ENCODE measurements around the gene RAB42. TPM values are rescaled to one million over a fixed set of nuclear protein-coding genes. Genes with fewer than 3 reads are reported as not detected.

The RAB42 gene
- total RNA-seq, 1 experiment from 2014 or later, result 12.6 TPM

DNA sequence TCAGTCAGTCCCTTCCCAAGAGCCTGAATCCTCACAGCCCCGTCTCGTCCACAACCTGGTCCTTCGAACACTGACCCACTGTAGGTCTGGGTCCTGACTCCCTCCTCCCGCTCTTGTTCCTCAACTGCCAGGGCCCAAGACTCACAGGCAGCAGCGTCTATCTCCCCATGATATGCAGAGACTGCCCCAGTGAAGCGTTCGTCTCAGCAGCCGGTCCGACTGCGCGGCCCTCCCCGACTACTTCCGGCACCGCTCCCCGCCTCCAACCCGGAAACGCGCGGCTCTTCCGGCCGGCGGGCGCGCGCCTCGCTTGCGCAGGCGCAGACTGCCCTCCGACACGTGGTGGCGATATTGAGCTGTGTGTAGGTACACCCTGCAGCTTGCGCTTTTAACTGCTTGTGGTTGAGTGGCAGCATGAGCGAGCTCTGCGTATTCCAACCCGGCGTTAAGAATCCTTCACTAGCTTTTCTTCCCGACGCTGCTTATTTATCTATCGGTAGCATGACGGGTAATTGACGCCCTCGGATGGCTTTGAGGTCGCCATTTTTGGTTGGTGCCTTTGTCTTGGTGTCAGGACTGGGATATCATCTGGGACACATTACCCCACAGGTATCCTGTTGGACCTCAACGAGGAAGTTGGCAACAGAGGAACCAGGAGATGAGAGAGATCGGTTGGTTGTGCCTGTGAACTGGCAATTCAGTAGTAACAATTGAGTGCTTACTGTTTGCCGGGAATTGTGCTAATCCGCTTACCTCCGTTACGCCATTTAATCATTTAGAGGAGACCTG, 51.0 kb downstream of the RAB42 start, which contains the start of gene TAF12 (continued):
- TF ChIP-seq, protein P1, sequence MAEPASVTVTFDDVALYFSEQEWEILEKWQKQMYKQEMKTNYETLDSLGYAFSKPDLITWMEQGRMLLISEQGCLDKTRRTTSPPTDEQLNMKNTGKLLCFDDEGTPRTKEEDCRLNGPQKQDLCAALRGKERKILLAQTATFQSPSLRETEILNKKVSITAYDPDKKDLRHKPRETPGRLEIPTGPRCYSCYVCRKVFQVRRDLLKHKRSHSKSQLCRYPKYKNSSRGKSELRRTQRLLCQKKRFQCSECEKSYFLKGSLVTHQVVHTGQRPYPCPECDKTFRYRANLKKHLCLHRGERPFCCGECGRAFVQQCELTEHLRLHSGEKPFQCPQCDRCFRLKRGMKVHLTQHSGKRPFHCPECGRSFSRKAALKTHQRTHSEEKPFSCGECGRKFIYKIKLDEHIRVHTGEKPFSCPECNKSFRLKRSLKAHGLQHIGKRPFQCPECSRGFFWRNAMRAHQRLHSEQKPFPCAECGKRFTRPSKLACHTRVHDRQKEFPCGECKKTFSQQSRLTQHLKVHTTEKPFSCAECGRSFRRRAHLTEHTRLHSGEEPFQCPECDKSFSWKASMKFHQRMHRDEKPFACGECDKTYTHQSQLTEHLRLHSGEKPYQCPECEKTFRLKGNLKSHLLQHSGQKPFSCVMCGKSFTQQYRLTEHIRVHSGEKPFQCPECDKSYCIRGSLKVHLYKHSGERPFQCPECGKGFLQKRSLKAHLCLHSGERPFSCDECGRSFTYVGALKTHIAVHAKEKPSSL (CRISPR knock-in tag; conservative IDR thresholded peaks at IDR 0.05), result no peak
- TF ChIP-seq NFATC4 (CRISPR knock-in tag; IDR thresholded peaks at IDR 0.05), result no peak
- TF ChIP-seq, protein P2, sequence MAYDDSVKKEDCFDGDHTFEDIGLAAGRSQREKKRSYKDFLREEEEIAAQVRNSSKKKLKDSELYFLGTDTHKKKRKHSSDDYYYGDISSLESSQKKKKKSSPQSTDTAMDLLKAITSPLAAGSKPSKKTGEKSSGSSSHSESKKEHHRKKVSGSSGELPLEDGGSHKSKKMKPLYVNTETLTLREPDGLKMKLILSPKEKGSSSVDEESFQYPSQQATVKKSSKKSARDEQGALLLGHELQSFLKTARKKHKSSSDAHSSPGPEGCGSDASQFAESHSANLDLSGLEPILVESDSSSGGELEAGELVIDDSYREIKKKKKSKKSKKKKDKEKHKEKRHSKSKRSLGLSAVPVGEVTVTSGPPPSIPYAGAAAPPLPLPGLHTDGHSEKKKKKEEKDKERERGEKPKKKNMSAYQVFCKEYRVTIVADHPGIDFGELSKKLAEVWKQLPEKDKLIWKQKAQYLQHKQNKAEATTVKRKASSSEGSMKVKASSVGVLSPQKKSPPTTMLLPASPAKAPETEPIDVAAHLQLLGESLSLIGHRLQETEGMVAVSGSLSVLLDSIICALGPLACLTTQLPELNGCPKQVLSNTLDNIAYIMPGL (CRISPR knock-in tag; IDR thresholded peaks at IDR 0.05), result peak; percentile 61; the same call in 1 of the 2 replicates
- TF ChIP-seq, protein P3, sequence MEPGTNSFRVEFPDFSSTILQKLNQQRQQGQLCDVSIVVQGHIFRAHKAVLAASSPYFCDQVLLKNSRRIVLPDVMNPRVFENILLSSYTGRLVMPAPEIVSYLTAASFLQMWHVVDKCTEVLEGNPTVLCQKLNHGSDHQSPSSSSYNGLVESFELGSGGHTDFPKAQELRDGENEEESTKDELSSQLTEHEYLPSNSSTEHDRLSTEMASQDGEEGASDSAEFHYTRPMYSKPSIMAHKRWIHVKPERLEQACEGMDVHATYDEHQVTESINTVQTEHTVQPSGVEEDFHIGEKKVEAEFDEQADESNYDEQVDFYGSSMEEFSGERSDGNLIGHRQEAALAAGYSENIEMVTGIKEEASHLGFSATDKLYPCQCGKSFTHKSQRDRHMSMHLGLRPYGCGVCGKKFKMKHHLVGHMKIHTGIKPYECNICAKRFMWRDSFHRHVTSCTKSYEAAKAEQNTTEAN (CRISPR knock-in tag; IDR thresholded peaks at IDR 0.05), result peak; percentile 83; the same call in 1 of the 2 replicates
- TF ChIP-seq, protein P4, sequence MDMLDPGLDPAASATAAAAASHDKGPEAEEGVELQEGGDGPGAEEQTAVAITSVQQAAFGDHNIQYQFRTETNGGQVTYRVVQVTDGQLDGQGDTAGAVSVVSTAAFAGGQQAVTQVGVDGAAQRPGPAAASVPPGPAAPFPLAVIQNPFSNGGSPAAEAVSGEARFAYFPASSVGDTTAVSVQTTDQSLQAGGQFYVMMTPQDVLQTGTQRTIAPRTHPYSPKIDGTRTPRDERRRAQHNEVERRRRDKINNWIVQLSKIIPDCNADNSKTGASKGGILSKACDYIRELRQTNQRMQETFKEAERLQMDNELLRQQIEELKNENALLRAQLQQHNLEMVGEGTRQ (CRISPR knock-in tag; IDR thresholded peaks at IDR 0.05), result no peak; the same call in 1 of the 2 replicates
- no peak for TF ChIP-seq ZNF423 (CRISPR knock-in tag; IDR thresholded peaks at IDR 0.05)
- peak; percentile 76; the same call in 1 of the 2 replicates for TF ChIP-seq JUN (CRISPR knock-in tag; IDR thresholded peaks at IDR 0.05)
- TF ChIP-seq OVOL2 (CRISPR knock-in tag; IDR thresholded peaks at IDR 0.05; ENCODE audit: borderline replicate concordance), result no peak
- peak; percentile 89 for TF ChIP-seq SP1 (CRISPR knock-in tag; conservative IDR thresholded peaks at IDR 0.05)
- TF ChIP-seq, protein P5, sequence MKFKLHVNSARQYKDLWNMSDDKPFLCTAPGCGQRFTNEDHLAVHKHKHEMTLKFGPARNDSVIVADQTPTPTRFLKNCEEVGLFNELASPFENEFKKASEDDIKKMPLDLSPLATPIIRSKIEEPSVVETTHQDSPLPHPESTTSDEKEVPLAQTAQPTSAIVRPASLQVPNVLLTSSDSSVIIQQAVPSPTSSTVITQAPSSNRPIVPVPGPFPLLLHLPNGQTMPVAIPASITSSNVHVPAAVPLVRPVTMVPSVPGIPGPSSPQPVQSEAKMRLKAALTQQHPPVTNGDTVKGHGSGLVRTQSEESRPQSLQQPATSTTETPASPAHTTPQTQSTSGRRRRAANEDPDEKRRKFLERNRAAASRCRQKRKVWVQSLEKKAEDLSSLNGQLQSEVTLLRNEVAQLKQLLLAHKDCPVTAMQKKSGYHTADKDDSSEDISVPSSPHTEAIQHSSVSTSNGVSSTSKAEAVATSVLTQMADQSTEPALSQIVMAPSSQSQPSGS (CRISPR knock-in tag; IDR thresholded peaks at IDR 0.05; ENCODE audit: borderline replicate concordance, low read depth), result no peak
- TF ChIP-seq ZNF396 (CRISPR knock-in tag; IDR thresholded peaks at IDR 0.05; ENCODE audit: borderline replicate concordance), result no peak
- TF ChIP-seq, protein P6, sequence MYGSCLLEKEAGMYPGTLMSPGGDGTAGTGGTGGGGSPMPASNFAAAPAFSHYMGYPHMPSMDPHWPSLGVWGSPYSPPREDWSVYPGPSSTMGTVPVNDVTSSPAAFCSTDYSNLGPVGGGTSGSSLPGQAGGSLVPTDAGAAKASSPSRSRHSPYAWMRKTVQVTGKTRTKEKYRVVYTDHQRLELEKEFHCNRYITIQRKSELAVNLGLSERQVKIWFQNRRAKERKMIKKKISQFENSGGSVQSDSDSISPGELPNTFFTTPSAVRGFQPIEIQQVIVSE (CRISPR knock-in tag; IDR thresholded peaks at IDR 0.05; ENCODE audit: borderline replicate concordance), result no peak
- no peak for TF ChIP-seq ZNF219 (CRISPR knock-in tag; IDR thresholded peaks at IDR 0.05; ENCODE audit: borderline replicate concordance)
- TF ChIP-seq ZNF671 (CRISPR knock-in tag; IDR thresholded peaks at IDR 0.05), result no peak
- no peak for TF ChIP-seq PRRX2 (CRISPR knock-in tag; IDR thresholded peaks at IDR 0.05)
- 0 out of 2 replicates have a peak, but pooled peaks have one; percentile 22 for TF ChIP-seq NFYB (CRISPR knock-in tag; conservative IDR thresholded peaks at IDR 0.05; ENCODE audit: low read depth)
- TF ChIP-seq, protein P7, sequence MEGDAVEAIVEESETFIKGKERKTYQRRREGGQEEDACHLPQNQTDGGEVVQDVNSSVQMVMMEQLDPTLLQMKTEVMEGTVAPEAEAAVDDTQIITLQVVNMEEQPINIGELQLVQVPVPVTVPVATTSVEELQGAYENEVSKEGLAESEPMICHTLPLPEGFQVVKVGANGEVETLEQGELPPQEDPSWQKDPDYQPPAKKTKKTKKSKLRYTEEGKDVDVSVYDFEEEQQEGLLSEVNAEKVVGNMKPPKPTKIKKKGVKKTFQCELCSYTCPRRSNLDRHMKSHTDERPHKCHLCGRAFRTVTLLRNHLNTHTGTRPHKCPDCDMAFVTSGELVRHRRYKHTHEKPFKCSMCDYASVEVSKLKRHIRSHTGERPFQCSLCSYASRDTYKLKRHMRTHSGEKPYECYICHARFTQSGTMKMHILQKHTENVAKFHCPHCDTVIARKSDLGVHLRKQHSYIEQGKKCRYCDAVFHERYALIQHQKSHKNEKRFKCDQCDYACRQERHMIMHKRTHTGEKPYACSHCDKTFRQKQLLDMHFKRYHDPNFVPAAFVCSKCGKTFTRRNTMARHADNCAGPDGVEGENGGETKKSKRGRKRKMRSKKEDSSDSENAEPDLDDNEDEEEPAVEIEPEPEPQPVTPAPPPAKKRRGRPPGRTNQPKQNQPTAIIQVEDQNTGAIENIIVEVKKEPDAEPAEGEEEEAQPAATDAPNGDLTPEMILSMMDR (IDR thresholded peaks at IDR 0.05), result peak; percentile 31; the same call in 1 of the 2 replicates
- no peak for TF ChIP-seq RORB (CRISPR knock-in tag; IDR thresholded peaks at IDR 0.05)
- TF ChIP-seq, protein P8, sequence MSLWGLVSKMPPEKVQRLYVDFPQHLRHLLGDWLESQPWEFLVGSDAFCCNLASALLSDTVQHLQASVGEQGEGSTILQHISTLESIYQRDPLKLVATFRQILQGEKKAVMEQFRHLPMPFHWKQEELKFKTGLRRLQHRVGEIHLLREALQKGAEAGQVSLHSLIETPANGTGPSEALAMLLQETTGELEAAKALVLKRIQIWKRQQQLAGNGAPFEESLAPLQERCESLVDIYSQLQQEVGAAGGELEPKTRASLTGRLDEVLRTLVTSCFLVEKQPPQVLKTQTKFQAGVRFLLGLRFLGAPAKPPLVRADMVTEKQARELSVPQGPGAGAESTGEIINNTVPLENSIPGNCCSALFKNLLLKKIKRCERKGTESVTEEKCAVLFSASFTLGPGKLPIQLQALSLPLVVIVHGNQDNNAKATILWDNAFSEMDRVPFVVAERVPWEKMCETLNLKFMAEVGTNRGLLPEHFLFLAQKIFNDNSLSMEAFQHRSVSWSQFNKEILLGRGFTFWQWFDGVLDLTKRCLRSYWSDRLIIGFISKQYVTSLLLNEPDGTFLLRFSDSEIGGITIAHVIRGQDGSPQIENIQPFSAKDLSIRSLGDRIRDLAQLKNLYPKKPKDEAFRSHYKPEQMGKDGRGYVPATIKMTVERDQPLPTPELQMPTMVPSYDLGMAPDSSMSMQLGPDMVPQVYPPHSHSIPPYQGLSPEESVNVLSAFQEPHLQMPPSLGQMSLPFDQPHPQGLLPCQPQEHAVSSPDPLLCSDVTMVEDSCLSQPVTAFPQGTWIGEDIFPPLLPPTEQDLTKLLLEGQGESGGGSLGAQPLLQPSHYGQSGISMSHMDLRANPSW (CRISPR knock-in tag; conservative IDR thresholded peaks at IDR 0.05; ENCODE audit: low read depth), result no peak
- TF ChIP-seq KAT7 (CRISPR knock-in tag; IDR thresholded peaks at IDR 0.05; ENCODE audit: borderline replicate concordance), result peak; percentile 98; the same call in 1 of the 2 replicates
- TF ChIP-seq, protein P9, sequence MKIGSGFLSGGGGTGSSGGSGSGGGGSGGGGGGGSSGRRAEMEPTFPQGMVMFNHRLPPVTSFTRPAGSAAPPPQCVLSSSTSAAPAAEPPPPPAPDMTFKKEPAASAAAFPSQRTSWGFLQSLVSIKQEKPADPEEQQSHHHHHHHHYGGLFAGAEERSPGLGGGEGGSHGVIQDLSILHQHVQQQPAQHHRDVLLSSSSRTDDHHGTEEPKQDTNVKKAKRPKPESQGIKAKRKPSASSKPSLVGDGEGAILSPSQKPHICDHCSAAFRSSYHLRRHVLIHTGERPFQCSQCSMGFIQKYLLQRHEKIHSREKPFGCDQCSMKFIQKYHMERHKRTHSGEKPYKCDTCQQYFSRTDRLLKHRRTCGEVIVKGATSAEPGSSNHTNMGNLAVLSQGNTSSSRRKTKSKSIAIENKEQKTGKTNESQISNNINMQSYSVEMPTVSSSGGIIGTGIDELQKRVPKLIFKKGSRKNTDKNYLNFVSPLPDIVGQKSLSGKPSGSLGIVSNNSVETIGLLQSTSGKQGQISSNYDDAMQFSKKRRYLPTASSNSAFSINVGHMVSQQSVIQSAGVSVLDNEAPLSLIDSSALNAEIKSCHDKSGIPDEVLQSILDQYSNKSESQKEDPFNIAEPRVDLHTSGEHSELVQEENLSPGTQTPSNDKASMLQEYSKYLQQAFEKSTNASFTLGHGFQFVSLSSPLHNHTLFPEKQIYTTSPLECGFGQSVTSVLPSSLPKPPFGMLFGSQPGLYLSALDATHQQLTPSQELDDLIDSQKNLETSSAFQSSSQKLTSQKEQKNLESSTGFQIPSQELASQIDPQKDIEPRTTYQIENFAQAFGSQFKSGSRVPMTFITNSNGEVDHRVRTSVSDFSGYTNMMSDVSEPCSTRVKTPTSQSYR (CRISPR knock-in tag; IDR thresholded peaks at IDR 0.05), result peak; percentile 17; the same call in 1 of the 2 replicates
- no peak for TF ChIP-seq NR2C2 (CRISPR knock-in tag; IDR thresholded peaks at IDR 0.05)

Data from WTC11 (cell line).